Astrocyte (in vitro differentiated cells and primary cell): ENCODE data around the gene PHC2. TPM values are rescaled to one million over a fixed set of nuclear protein-coding genes. Genes with fewer than 3 reads are reported as not detected.

Experiments
- DNase-seq: peaks from one replicate; pipeline ENCODE4 v3.0.0-alpha.2; 2010; ENCODE audit warnings: low read depth
- FAIRE-seq: peaks from 2 replicates; lab custom pipeline; 2011; peaks lifted over from hg19 to GRCh38; lab: Jason Lieb, UNC
- H2AFZ ChIP-seq: 2 replicates; pipeline ENCODE4 v1.6.0; 2012; ENCODE audit warnings: low read depth, low read length, inconsistent platforms
- H3K27ac ChIP-seq: 2 replicates; pipeline ENCODE4 v1.5.1; 2011; ENCODE audit warnings: low read depth, low read length, inconsistent platforms
- H3K27me3 ChIP-seq: 2 replicates; pipeline ENCODE4 v1.6.0; 2011; ENCODE audit warnings: low read length, inconsistent platforms; ENCODE audit not compliant: insufficient read depth
- H3K36me3 ChIP-seq: 2 replicates; pipeline ENCODE4 v1.5.1; 2011; ENCODE audit warnings: low read length, inconsistent platforms; ENCODE audit not compliant: insufficient read depth
- H3K4me1 ChIP-seq: 2 replicates; pipeline ENCODE4 v1.5.1; 2011; ENCODE audit warnings: low read length, inconsistent platforms; ENCODE audit not compliant: insufficient read depth
- H3K4me2 ChIP-seq: 2 replicates; pipeline ENCODE4 v1.6.0; 2012; ENCODE audit warnings: low read length, inconsistent platforms
- H3K4me3 ChIP-seq: 2 replicates; pipeline ENCODE4 v1.5.1; 2011; ENCODE audit warnings: low read depth, mild to moderate bottlenecking, low read length, inconsistent platforms; ENCODE audit not compliant: insufficient read depth
- H3K79me2 ChIP-seq: 2 replicates; pipeline ENCODE4 v1.6.0; 2012; ENCODE audit warnings: mild to moderate bottlenecking, low read length, inconsistent platforms; ENCODE audit not compliant: insufficient read depth
- H3K9ac ChIP-seq: 2 replicates; pipeline ENCODE4 v1.6.0; 2012; ENCODE audit warnings: mild to moderate bottlenecking, low read length, inconsistent platforms
- H3K9me3 ChIP-seq: 2 replicates; pipeline ENCODE4 v1.5.1; 2012; ENCODE audit warnings: low read depth, mild to moderate bottlenecking, low read length, inconsistent platforms; ENCODE audit not compliant: insufficient read depth
- H4K20me1 ChIP-seq: 2 replicates; pipeline ENCODE4 v1.6.0; 2012; ENCODE audit warnings: low read length, inconsistent platforms; ENCODE audit not compliant: insufficient read depth
- H3K27ac Mint-ChIP-seq: one replicate; pipeline ENCODE4 v1.8.0; 2021; ENCODE audit warnings: mild to moderate bottlenecking, mixed read lengths; ENCODE audit not compliant: unreplicated experiment
- H3K27me3 Mint-ChIP-seq: one replicate; pipeline ENCODE4 v1.8.0; 2021; ENCODE audit warnings: low read depth, mixed read lengths; ENCODE audit not compliant: unreplicated experiment
- H3K36me3 Mint-ChIP-seq: one replicate; pipeline ENCODE4 v1.8.0; 2021; ENCODE audit warnings: low read depth, mixed read lengths; ENCODE audit not compliant: unreplicated experiment
- H3K4me1 Mint-ChIP-seq: one replicate; pipeline ENCODE4 v1.8.0; 2021; ENCODE audit warnings: low read depth, mixed read lengths; ENCODE audit not compliant: unreplicated experiment
- H3K4me3 Mint-ChIP-seq: one replicate; pipeline ENCODE4 v1.8.0; 2021; ENCODE audit warnings: mild to moderate bottlenecking, moderate library complexity, mixed read lengths; ENCODE audit not compliant: unreplicated experiment
- H3K9me3 Mint-ChIP-seq: one replicate; pipeline ENCODE4 v1.8.0; 2021; ENCODE audit warnings: mild to moderate bottlenecking, mixed read lengths; ENCODE audit not compliant: unreplicated experiment
- EZH2 ChIP-seq: IDR thresholded peaks from 2 replicates; pipeline ENCODE4 v1.6.1; 2012; ENCODE audit warnings: mild to moderate bottlenecking, low read length, inconsistent platforms; ENCODE audit not compliant: insufficient read depth
- total RNA-seq: library from RNA; stranded (reverse); gene quantifications from 2 replicates; pipeline ENCODE4 v1.2.1, GENCODE V29; 2021
- TF ChIP-seq, protein P1 (sequence below): IDR thresholded peaks from 2 replicates; pipeline ENCODE4 v1.5.1; 2011; ENCODE audit warnings: low read depth, mild to moderate bottlenecking, inconsistent platforms, low read length, moderate library complexity; ENCODE audit not compliant: insufficient read depth

Gene PHC2
- total RNA-seq, 1 donor from 2014 or later, result 113 TPM

DNA sequence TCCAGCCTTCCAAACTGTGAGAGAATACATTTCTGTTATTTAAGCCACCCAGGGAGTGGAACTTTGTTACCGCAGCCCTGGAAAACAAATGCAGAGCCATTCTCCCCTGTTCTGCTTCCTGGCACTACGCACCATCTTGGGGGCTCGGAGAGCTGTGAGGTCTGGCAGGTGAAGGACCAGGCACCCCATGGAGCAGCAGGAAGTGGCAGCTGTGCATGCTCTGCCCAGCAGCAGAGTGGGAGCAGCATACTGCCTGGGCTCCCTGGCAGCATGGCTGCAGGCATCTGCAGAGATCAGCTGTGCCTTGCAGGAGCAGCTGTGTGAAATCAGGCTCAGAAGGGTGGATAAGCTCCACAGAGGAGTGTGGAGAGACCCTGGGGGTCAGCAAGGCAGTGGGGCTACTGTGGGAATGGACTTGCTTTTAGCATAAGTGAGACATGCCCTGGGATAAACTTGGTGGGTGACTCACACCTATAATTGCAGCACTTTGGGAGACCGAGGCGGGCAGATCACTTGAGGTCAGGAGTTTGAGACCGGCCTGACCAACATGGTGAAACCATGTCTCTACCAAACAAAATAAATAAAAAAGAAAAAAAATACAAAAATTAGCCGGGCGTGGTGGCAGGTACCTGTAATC, 23.9 kb upstream of the PHC2 start:
- DNase-seq, result no peak
- Mint-ChIP-seq H3K4me3 (no peak overlapping the region), H3K36me3 (no peaks in the 10 kb centered on the region), H3K27me3 (no peaks in the 10 kb centered on the region), H3K9me3 (peaks cover 3% of the 10 kb centered on the region), H3K27ac (no peak overlapping the region), H3K4me1 (peaks cover 29% of the 10 kb centered on the region)
- Histone ChIP-seq H3K27ac (peak overlapping the region; percentile 19), H3K4me2 (peak overlapping the region; percentile 10), H3K79me2 (no peaks in the 10 kb centered on the region), H3K9me3 (no peaks in the 10 kb centered on the region), H3K4me3 (no peak overlapping the region), H4K20me1 (no peaks in the 10 kb centered on the region), H3K4me1 (peaks cover 35% of the 10 kb centered on the region), H3K9ac (no peak overlapping the region), H3K36me3 (no peaks in the 10 kb centered on the region), H3K27me3 (no peaks in the 10 kb centered on the region), H2AFZ (no peak overlapping the region)
- TF ChIP-seq, protein P1, sequence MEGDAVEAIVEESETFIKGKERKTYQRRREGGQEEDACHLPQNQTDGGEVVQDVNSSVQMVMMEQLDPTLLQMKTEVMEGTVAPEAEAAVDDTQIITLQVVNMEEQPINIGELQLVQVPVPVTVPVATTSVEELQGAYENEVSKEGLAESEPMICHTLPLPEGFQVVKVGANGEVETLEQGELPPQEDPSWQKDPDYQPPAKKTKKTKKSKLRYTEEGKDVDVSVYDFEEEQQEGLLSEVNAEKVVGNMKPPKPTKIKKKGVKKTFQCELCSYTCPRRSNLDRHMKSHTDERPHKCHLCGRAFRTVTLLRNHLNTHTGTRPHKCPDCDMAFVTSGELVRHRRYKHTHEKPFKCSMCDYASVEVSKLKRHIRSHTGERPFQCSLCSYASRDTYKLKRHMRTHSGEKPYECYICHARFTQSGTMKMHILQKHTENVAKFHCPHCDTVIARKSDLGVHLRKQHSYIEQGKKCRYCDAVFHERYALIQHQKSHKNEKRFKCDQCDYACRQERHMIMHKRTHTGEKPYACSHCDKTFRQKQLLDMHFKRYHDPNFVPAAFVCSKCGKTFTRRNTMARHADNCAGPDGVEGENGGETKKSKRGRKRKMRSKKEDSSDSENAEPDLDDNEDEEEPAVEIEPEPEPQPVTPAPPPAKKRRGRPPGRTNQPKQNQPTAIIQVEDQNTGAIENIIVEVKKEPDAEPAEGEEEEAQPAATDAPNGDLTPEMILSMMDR, result no peak
- no peak for TF ChIP-seq EZH2
- FAIRE-seq, result no peak

DNA sequence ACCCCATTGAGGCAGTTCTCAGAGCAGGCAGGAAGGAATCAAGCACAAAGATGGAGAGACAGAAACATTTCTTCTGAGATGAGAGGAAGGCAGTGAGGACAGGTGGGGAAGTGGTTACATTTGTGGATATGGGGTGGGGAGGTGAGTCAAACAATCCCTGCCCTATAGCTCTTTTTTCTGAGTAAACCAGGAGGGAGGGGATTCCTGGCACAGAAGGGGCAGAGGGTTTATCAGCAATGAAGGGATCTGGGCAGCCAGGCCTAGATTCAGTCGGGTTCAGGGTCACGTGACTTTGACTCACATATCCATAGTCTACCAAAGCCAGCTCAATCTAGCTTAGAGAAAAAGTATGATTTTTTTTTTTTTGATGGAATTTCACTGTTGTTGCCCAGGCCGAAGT, 15.7 kb upstream of the PHC2 start:
- Histone ChIP-seq H3K79me2 (no peaks in the 10 kb centered on the region), H3K9ac (no peak overlapping the region), H3K9me3 (no peaks in the 10 kb centered on the region), H3K4me2 (no peak overlapping the region), H3K27me3 (no peaks in the 10 kb centered on the region), H3K4me3 (no peak overlapping the region), H3K4me1 (peaks cover 13% of the 10 kb centered on the region), H4K20me1 (no peaks in the 10 kb centered on the region), H3K27ac (no peak overlapping the region), H3K36me3 (no peaks in the 10 kb centered on the region), H2AFZ (no peak overlapping the region)
- H3K9me3 Mint-ChIP-seq, result no peaks in the 10 kb centered on the region
- TF ChIP-seq, protein P1, result no peak
- no peak for TF ChIP-seq EZH2
- H3K36me3 Mint-ChIP-seq, result no peaks in the 10 kb centered on the region
- peaks cover 10% of the 10 kb centered on the region for H3K27me3 Mint-ChIP-seq
- H3K27ac Mint-ChIP-seq, result no peak overlapping the region
- no peak overlapping the region for H3K4me3 Mint-ChIP-seq
- FAIRE-seq (no peak), DNase-seq (no peak)
- peaks cover 17% of the 10 kb centered on the region for H3K4me1 Mint-ChIP-seq

DNA sequence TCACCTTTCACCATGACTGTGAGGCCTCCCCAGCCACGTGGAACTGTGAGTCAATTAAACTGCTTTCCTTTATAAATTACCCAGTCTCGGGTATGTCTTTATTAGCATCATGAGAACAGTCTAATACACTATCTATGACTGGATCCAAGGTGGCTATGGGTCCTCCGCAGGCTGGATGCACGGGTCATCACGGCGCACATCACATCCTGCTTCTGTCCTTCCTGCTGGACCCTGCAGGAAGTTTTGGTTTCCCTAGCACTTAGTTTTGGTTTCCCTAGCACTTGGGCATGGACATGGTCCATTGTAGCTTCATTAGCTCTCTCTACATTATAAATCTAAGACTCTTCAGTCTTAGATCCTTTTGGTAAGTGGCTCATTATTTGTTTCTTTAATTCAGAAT, 14.2 kb upstream of the PHC2 start:
- no peak for FAIRE-seq
- no peak overlapping the region for H3K27ac ChIP-seq
- H3K4me3 ChIP-seq, result no peak overlapping the region

More for the DNA sequence above, 14.2 kb upstream of the PHC2 start:
- Mint-ChIP-seq H3K36me3 (no peaks in the 10 kb centered on the region), H3K27ac (no peak overlapping the region), H3K27me3 (peaks cover 10% of the 10 kb centered on the region), H3K4me1 (peaks cover 17% of the 10 kb centered on the region), H3K4me3 (no peak overlapping the region), H3K9me3 (no peaks in the 10 kb centered on the region)
- Histone ChIP-seq H3K79me2 (no peaks in the 10 kb centered on the region), H3K9ac (no peak overlapping the region), H3K4me2 (no peak overlapping the region), H2AFZ (no peak overlapping the region), H3K4me1 (peaks cover 13% of the 10 kb centered on the region), H3K27me3 (no peaks in the 10 kb centered on the region), H3K36me3 (no peaks in the 10 kb centered on the region), H3K9me3 (no peaks in the 10 kb centered on the region), H4K20me1 (no peaks in the 10 kb centered on the region)
- TF ChIP-seq, protein P1, result no peak
- no peak for TF ChIP-seq EZH2
- DNase-seq, result no peak
